ENCODE measurements around the gene CDH13. TPM values are rescaled to one million over a fixed set of nuclear protein-coding genes. Genes with fewer than 3 reads are reported as not detected.

The CDH13 gene
- total and polyA plus RNA-seq, 2 of the 8 experiments (the other 6 are each of a cell fraction or from before 2014, with no cell fraction given): 2.3 to 2.4 TPM

- Histone ChIP-seq H3K14ac (ENCODE audit: insufficient read length) (no peak overlapping the region), H2BK120ac (replicated peaks; ENCODE audit: low read depth, low read length) (peak overlapping the region; percentile 76), H3K79me2 (ENCODE audit: control insufficient read depth in 1 of 2, insufficient read depth in 2 of 2, low read length in 2 of 2) (no peaks in the 10 kb centered on the region), H3K9me3 (ENCODE audit: insufficient read depth in 2 of 2, low read depth in 1 of 2, low read length in 1 of 2) (no peaks in the 10 kb centered on the region), H3K4me1 (replicated peaks in 1 of 4; ENCODE audit: control insufficient read depth in 3 of 4, insufficient read depth in 4 of 4, low read length in 3 of 4) (peaks cover 0 to 6% (median under 1%) of the 10 kb centered on the region in 4 experiments; a peak in 3 of 7 replicates), H3K4me2 (ENCODE audit: insufficient read depth in 1 of 2, low read depth in 2 of 2, low read length in 2 of 2) (no peak overlapping the region), H3K27ac (ENCODE audit: low read depth, low read length) (no peak overlapping the region), H3K18ac (ENCODE audit: extremely low read depth, low read length) (no peak overlapping the region), H3K9ac (replicated peaks in 1 of 4; ENCODE audit: extremely low read depth in 1 of 4, low read depth in 3 of 4, low read length in 3 of 4) (no peak overlapping the region), H3K56ac (replicated peaks; ENCODE audit: insufficient read length, low read depth, low read length) (no peak overlapping the region), H2BK5ac (ENCODE audit: low read depth, low read length) (no peak overlapping the region), H3K23ac (ENCODE audit: insufficient read length) (no peak overlapping the region), H4K91ac (replicated peaks; ENCODE audit: insufficient read length, low read length) (no peak overlapping the region), H4K20me1 (replicated peaks in 1 of 2; ENCODE audit: control insufficient read depth in 1 of 2, insufficient read depth in 2 of 2, low read length in 2 of 2) (no peaks in the 10 kb centered on the region), H3K4ac (replicated peaks; ENCODE audit: insufficient read length, low read depth, low read length) (no peak overlapping the region), H4K5ac (ENCODE audit: insufficient read length, low read depth, low read length) (no peak overlapping the region), H2AFZ (ENCODE audit: low read length) (0 out of 2 replicates have a peak overlapping the region, but pooled peaks have one; percentile 13), H2BK20ac (ENCODE audit: low read length) (no peak overlapping the region), H3K23me2 (ENCODE audit: low read depth, low read length) (no peaks in the 10 kb centered on the region), H2AK5ac (ENCODE audit: low read depth, low read length) (no peak overlapping the region), H2BK12ac (ENCODE audit: low read depth, low read length) (no peak overlapping the region), H3K4me3 (ENCODE audit: extremely low read depth in 1 of 4, insufficient read depth in 2 of 4, low read depth in 3 of 4, low read length in 4 of 4) (no peak overlapping the region), H3K27me3 (replicated peaks in 1 of 4; ENCODE audit: control insufficient read depth in 3 of 4, extremely low read depth in 1 of 4, insufficient read depth in 3 of 4, low read length in 3 of 4) (no peaks in the 10 kb centered on the region; a peak in 1 of 7 replicates), H4K8ac (ENCODE audit: extremely low read depth, insufficient read depth, low read length) (no peak overlapping the region), H3K79me1 (ENCODE audit: low read depth, low read length) (no peaks in the 10 kb centered on the region), H2BK15ac (ENCODE audit: low read length) (no peak overlapping the region), H3K36me3 (ENCODE audit: control insufficient read depth in 2 of 4, insufficient read depth in 4 of 4, low read length in 3 of 4) (no peaks in the 10 kb centered on the region)
- ChIA-PET CTCF (ENCODE audit: partially characterized antibody) (interaction anchor here (0.9 to 2.1 kb wide), 2 partner anchors 9 to 11 kb away, joined by 3 to 9 read pairs; no protein-coding TSS in a partner anchor), POLR2A (ENCODE audit: partially characterized antibody) (no interaction called here)
- DNase-seq (ENCODE audit: low read depth in 1 of 2, low spot score in 2 of 2) (no peak), FAIRE-seq (no peak)
- 70% methylated on average over 9 of the region's 9 CpGs; no CpG with 5 or more reads in 1 of the 2 experiments for WGBS, 2 experiments (ENCODE audit: extremely low coverage in 1 of 2, insufficient coverage in 1 of 2, insufficient read length in 1 of 2, insufficient replicate concordance in 2 of 2, low coverage in 1 of 2, low lambda C conversion rate in 2 of 2, missing lambda C conversion rate in 1 of 2)
- TF ChIP-seq SAP30 (IDR thresholded peaks at IDR 0.05; ENCODE audit: insufficient read depth, insufficient replicate concordance, low read length): no peak
These were observed 1054.7 kb downstream of the CDH13 start for GRCh38 chr16:83681381-83681956.
